GM12864 (cell line): ENCODE measurements around the gene ANXA10.

Source experiments
- DNase-seq: peaks from one replicate; pipeline ENCODE4 v3.0.0-alpha.2; 2011; ENCODE audit warnings: low read depth
- H3K4me3 ChIP-seq: 2 replicates; pipeline ENCODE4 v1.5.1; 2011; ENCODE audit warnings: mild to moderate bottlenecking, low read depth, low read length, control low read depth
- TF ChIP-seq, protein P1 (sequence below): IDR thresholded peaks from 2 replicates; pipeline ENCODE4 v1.5.1; 2011; ENCODE audit warnings: low read depth, mild to moderate bottlenecking, moderate library complexity, low read length, control low read depth, inconsistent platforms; ENCODE audit errors: missing control alignments

The ANXA10 gene

DNA sequence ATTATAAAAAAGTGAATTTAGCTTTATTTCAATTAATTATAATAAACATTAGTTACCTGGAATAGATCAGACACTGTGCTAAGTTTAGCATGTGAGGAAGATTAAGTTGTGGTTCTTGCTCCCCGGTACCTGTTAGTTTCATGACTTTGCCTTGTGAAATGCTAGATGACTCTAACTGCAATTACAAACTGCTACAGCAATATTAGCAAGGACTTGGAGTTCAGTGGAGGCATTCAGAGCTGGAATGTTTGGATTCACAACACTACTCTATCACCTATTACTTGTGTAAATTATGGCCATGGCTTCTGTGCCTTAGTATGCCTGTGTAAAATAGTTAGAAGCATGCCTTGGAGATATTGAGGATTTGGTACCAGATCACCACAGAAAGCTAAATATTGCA lies 21.4 kb upstream of the ANXA10 start:
- no peak overlapping the region for H3K4me3 ChIP-seq
- TF ChIP-seq, protein P1, sequence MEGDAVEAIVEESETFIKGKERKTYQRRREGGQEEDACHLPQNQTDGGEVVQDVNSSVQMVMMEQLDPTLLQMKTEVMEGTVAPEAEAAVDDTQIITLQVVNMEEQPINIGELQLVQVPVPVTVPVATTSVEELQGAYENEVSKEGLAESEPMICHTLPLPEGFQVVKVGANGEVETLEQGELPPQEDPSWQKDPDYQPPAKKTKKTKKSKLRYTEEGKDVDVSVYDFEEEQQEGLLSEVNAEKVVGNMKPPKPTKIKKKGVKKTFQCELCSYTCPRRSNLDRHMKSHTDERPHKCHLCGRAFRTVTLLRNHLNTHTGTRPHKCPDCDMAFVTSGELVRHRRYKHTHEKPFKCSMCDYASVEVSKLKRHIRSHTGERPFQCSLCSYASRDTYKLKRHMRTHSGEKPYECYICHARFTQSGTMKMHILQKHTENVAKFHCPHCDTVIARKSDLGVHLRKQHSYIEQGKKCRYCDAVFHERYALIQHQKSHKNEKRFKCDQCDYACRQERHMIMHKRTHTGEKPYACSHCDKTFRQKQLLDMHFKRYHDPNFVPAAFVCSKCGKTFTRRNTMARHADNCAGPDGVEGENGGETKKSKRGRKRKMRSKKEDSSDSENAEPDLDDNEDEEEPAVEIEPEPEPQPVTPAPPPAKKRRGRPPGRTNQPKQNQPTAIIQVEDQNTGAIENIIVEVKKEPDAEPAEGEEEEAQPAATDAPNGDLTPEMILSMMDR: no peak
- DNase-seq: no peak

DNA sequence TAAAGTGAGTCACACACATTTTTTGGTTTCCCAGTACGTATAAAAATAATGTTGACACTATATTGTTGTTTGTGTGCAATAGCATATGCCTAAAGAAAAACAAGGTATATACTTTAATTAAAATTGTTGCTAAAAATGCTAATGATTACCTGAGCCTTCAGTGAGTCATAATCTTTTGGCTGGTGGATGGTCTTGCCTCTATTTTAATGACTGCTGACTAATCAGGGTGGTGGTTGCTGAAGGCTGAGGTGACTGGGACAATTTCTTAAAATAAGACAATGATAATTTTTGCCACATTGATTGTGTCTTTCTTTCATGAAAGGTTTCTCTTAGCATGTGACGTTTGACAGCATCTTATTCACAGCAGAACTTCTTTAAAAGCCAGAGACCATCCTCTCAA lies 21.0 kb upstream of the ANXA10 start:
- no peak for DNase-seq
- H3K4me3 ChIP-seq: no peak overlapping the region

DNA sequence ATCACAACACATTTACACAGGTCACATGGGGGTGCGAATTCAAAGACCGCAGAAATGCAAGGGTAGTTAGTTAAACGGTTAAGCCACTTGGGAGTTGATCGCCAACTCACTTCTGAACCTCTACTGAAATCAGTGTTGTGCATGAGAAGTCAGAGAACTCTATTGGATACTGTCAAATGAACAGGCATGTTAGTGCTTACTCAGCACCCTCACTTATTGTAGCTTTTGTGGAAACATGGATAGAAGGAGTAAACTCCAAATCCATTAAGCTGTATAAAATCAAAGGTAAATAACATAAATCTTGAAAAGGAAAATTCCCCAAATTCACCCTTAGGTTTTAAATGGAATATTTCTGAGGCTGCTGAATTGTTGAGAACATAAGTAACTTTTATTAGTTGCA lies 17.5 kb upstream of the ANXA10 start:
- TF ChIP-seq, protein P1: no peak
- DNase-seq: no peak

More for the DNA sequence above, 21.0 kb upstream of the ANXA10 start:
- TF ChIP-seq, protein P1: no peak

DNA sequence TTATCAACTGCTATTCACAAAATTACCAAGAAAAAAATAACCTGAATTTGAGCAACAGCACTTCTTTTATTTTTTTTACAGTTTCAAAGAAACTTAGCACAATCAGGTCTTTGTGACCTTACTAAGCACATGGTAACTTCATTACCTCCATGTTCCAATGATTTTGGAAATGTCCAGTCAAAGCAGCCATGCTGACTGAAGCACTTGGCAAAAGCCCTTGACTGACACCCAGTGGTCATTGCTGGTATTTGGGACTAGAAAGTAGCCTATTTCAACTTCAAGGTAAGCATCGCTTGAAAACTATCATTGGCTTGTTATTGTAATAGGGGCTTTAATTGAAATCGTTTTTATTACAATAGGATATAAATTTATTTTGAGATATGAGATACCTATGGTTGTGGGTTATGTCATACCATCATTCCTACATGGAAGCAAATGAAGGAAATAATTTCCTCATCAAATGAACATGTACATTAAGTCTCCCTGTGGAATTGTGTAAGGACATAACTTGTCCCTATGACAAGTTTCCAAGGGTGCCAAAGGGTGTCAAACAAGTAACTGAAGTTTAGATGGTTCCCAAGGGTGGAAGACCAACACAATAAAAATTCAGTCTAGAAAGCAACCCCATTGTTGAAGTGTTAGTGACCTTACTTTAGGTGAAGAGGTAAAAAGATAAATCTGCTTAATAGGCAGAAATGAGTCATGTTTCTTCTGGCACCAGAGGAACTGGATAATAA lies 15.2 kb upstream of the ANXA10 start:
- no peak overlapping the region for H3K4me3 ChIP-seq
- TF ChIP-seq, protein P1: peak; percentile 85
- DNase-seq: peak; percentile 10

More for the DNA sequence above, 17.5 kb upstream of the ANXA10 start:
- H3K4me3 ChIP-seq: no peak overlapping the region

DNA sequence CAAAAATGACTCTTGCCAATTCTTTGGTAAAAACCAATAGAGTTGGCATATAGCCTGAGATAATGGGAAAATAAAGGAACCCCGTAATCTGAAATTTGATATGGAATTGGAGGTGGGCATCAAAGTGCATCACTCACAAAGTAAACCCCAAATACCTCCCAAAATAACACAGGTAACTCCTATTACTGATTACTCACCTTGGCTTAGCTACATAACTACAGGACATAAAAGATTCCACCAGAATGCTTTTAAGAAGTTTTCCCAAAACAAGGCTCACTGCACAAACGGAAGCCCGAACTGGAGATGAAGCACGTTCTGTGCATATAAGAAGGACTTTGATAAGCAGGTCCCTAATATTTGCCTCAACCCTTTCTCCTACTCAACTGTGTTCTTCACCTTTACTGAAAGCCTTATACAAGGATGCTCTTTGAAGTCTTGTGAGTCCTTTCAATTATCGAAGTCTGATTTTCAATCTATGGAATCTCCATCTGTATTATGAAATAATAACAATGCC lies 14.6 kb upstream of the ANXA10 start:
- TF ChIP-seq, protein P1: no peak
- no peak for DNase-seq
- no peak overlapping the region for H3K4me3 ChIP-seq

DNA sequence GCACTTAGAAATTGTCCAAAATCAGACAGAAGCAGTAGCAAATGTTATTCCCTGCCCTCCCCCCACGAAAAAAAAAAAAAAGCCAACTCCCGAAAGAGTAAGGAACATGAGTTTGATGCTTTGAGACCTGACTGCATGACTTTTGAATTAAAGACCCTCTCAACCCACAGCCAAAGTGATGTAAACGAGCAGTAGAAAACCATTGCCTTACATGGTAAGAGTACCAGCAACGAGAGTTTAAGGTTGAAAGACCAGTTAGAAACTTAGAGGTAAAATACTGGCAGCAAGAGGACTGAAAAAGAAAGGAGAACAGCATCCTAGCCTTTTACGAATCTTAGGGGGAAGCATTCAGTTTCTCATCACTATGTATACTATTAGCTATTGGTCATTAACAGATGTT lies 10.0 kb upstream of the ANXA10 start:
- H3K4me3 ChIP-seq: no peak overlapping the region
- DNase-seq: no peak
- TF ChIP-seq, protein P1: no peak
